Astrocyte (in vitro differentiated cells and primary cell): ENCODE results near the gene EDA. TPM values are rescaled to one million over a fixed set of nuclear protein-coding genes. Genes with fewer than 3 reads are reported as not detected.
"Not testable (repeated sequence)": the region's sequence is repeated elsewhere in the genome, so short reads cannot be mapped to it uniquely, and the experiment has no call there.

ENCODE experiments used
- DNase-seq: peaks from one replicate; pipeline ENCODE4 v3.0.0-alpha.2; 2010; ENCODE audit warnings: low read depth
- FAIRE-seq: peaks from 2 replicates; lab custom pipeline; 2011; peaks lifted over from hg19 to GRCh38; lab: Jason Lieb, UNC
- H2AFZ ChIP-seq: 2 replicates; pipeline ENCODE4 v1.6.0; 2012; ENCODE audit warnings: low read depth, low read length, inconsistent platforms
- H3K27ac ChIP-seq: 2 replicates; pipeline ENCODE4 v1.5.1; 2011; ENCODE audit warnings: low read depth, low read length, inconsistent platforms
- H3K27me3 ChIP-seq: 2 replicates; pipeline ENCODE4 v1.6.0; 2011; ENCODE audit warnings: low read length, inconsistent platforms; ENCODE audit not compliant: insufficient read depth
- H3K36me3 ChIP-seq: 2 replicates; pipeline ENCODE4 v1.5.1; 2011; ENCODE audit warnings: low read length, inconsistent platforms; ENCODE audit not compliant: insufficient read depth
- H3K4me1 ChIP-seq: 2 replicates; pipeline ENCODE4 v1.5.1; 2011; ENCODE audit warnings: low read length, inconsistent platforms; ENCODE audit not compliant: insufficient read depth
- H3K4me2 ChIP-seq: 2 replicates; pipeline ENCODE4 v1.6.0; 2012; ENCODE audit warnings: low read length, inconsistent platforms
- H3K4me3 ChIP-seq: 2 replicates; pipeline ENCODE4 v1.5.1; 2011; ENCODE audit warnings: low read depth, mild to moderate bottlenecking, low read length, inconsistent platforms; ENCODE audit not compliant: insufficient read depth
- H3K79me2 ChIP-seq: 2 replicates; pipeline ENCODE4 v1.6.0; 2012; ENCODE audit warnings: mild to moderate bottlenecking, low read length, inconsistent platforms; ENCODE audit not compliant: insufficient read depth
- H3K9ac ChIP-seq: 2 replicates; pipeline ENCODE4 v1.6.0; 2012; ENCODE audit warnings: mild to moderate bottlenecking, low read length, inconsistent platforms
- H3K9me3 ChIP-seq: 2 replicates; pipeline ENCODE4 v1.5.1; 2012; ENCODE audit warnings: low read depth, mild to moderate bottlenecking, low read length, inconsistent platforms; ENCODE audit not compliant: insufficient read depth
- H4K20me1 ChIP-seq: 2 replicates; pipeline ENCODE4 v1.6.0; 2012; ENCODE audit warnings: low read length, inconsistent platforms; ENCODE audit not compliant: insufficient read depth
- H3K27ac Mint-ChIP-seq: one replicate; pipeline ENCODE4 v1.8.0; 2021; ENCODE audit warnings: mild to moderate bottlenecking, mixed read lengths; ENCODE audit not compliant: unreplicated experiment
- H3K27me3 Mint-ChIP-seq: one replicate; pipeline ENCODE4 v1.8.0; 2021; ENCODE audit warnings: low read depth, mixed read lengths; ENCODE audit not compliant: unreplicated experiment
- H3K36me3 Mint-ChIP-seq: one replicate; pipeline ENCODE4 v1.8.0; 2021; ENCODE audit warnings: low read depth, mixed read lengths; ENCODE audit not compliant: unreplicated experiment
- H3K4me1 Mint-ChIP-seq: one replicate; pipeline ENCODE4 v1.8.0; 2021; ENCODE audit warnings: low read depth, mixed read lengths; ENCODE audit not compliant: unreplicated experiment
- H3K4me3 Mint-ChIP-seq: one replicate; pipeline ENCODE4 v1.8.0; 2021; ENCODE audit warnings: mild to moderate bottlenecking, moderate library complexity, mixed read lengths; ENCODE audit not compliant: unreplicated experiment
- H3K9me3 Mint-ChIP-seq: one replicate; pipeline ENCODE4 v1.8.0; 2021; ENCODE audit warnings: mild to moderate bottlenecking, mixed read lengths; ENCODE audit not compliant: unreplicated experiment
- EZH2 ChIP-seq: IDR thresholded peaks from 2 replicates; pipeline ENCODE4 v1.6.1; 2012; ENCODE audit warnings: mild to moderate bottlenecking, low read length, inconsistent platforms; ENCODE audit not compliant: insufficient read depth
- total RNA-seq: library from RNA; stranded (reverse); gene quantifications from 2 replicates; pipeline ENCODE4 v1.2.1, GENCODE V29; 2021
- TF ChIP-seq, protein P1 (sequence below): IDR thresholded peaks from 2 replicates; pipeline ENCODE4 v1.5.1; 2011; ENCODE audit warnings: low read depth, mild to moderate bottlenecking, inconsistent platforms, low read length, moderate library complexity; ENCODE audit not compliant: insufficient read depth

The EDA gene
- total RNA-seq, 1 donor from 2014 or later, result 1.8 TPM

DNA sequence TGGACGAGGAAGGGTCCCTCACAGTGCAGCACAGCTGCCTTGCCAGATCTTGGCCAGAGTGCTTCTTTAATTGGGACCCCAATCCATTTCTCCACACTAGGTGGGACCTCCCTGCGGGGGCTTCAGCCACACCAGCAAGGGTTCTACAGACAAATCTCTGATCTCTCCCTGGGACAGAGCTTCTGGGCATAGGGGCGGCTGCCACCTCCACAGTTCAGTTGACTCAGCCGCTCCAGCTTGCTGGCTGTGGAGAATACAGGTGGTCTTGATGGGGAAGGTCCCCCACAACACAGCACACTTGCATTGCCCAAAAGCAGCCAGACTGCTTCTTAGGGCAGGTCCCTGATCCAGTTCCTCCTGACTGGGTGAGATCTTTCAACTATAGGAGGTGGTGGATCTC lies 199.6 kb downstream of the EDA start:
- H3K79me2 ChIP-seq, result no peaks in the 10 kb centered on the region
- TF ChIP-seq, protein P1, sequence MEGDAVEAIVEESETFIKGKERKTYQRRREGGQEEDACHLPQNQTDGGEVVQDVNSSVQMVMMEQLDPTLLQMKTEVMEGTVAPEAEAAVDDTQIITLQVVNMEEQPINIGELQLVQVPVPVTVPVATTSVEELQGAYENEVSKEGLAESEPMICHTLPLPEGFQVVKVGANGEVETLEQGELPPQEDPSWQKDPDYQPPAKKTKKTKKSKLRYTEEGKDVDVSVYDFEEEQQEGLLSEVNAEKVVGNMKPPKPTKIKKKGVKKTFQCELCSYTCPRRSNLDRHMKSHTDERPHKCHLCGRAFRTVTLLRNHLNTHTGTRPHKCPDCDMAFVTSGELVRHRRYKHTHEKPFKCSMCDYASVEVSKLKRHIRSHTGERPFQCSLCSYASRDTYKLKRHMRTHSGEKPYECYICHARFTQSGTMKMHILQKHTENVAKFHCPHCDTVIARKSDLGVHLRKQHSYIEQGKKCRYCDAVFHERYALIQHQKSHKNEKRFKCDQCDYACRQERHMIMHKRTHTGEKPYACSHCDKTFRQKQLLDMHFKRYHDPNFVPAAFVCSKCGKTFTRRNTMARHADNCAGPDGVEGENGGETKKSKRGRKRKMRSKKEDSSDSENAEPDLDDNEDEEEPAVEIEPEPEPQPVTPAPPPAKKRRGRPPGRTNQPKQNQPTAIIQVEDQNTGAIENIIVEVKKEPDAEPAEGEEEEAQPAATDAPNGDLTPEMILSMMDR, result no peak
- TF ChIP-seq EZH2, result no peak
- no peaks in the 10 kb centered on the region for H3K9me3 ChIP-seq
- no peak overlapping the region for H3K4me2 ChIP-seq
- no peak overlapping the region for H3K9ac ChIP-seq
- FAIRE-seq (no peak), DNase-seq (no peak)
- H2AFZ ChIP-seq, result no peak overlapping the region
- no peaks in the 10 kb centered on the region for H3K4me1 ChIP-seq
- no peak overlapping the region for H3K4me3 Mint-ChIP-seq
- H3K27ac ChIP-seq, result no peak overlapping the region
- no peaks in the 10 kb centered on the region for H3K36me3 ChIP-seq
- H3K36me3 Mint-ChIP-seq, result no peaks in the 10 kb centered on the region
- no peaks in the 10 kb centered on the region for H3K27me3 ChIP-seq
- H3K4me3 ChIP-seq, result no peak overlapping the region
- no peaks in the 10 kb centered on the region for H3K9me3 Mint-ChIP-seq
- no peaks in the 10 kb centered on the region for H3K4me1 Mint-ChIP-seq
- H3K27me3 Mint-ChIP-seq, result no peaks in the 10 kb centered on the region
- H4K20me1 ChIP-seq, result no peaks in the 10 kb centered on the region
- H3K27ac Mint-ChIP-seq, result no peak overlapping the region

DNA sequence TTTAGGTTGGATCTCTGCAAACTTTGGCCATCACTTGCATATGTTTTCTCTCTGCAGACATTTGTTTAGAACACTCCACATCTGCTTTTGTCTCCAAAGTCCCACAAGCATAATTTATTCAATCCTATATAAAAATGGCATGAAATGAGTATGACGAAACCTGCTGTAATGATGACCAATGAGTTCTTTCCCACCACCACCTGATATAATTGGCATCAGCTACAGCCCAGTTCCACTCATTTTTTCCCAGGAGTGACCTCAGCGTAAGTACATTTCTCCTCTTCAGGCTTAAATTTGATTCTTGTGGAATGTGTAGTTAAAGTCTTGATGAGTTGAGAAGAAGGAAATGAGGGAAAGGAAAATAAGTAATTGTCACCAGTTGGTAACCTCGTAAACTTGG lies 228.7 kb downstream of the EDA start:
- no peak overlapping the region for H3K9ac ChIP-seq
- no peak for FAIRE-seq
- H2AFZ ChIP-seq, result no peak overlapping the region
- H3K9me3 Mint-ChIP-seq, result no peaks in the 10 kb centered on the region
- DNase-seq, result no peak
- H4K20me1 ChIP-seq, result no peaks in the 10 kb centered on the region
- no peak overlapping the region for H3K27ac Mint-ChIP-seq
- H3K9me3 ChIP-seq, result no peaks in the 10 kb centered on the region
- no peaks in the 10 kb centered on the region for H3K4me1 ChIP-seq
- no peak for TF ChIP-seq EZH2
- TF ChIP-seq, protein P1, result no peak
- peaks cover 4% of the 10 kb centered on the region for H3K4me1 Mint-ChIP-seq
- H3K4me2 ChIP-seq, result no peak overlapping the region
- H3K27me3 ChIP-seq, result no peaks in the 10 kb centered on the region
- H3K79me2 ChIP-seq, result no peaks in the 10 kb centered on the region
- H3K4me3 ChIP-seq, result no peak overlapping the region
- no peak overlapping the region for H3K27ac ChIP-seq
- H3K27me3 Mint-ChIP-seq, result no peaks in the 10 kb centered on the region
- no peaks in the 10 kb centered on the region for H3K36me3 ChIP-seq
- no peaks in the 10 kb centered on the region for H3K36me3 Mint-ChIP-seq
- H3K4me3 Mint-ChIP-seq, result no peak overlapping the region

DNA sequence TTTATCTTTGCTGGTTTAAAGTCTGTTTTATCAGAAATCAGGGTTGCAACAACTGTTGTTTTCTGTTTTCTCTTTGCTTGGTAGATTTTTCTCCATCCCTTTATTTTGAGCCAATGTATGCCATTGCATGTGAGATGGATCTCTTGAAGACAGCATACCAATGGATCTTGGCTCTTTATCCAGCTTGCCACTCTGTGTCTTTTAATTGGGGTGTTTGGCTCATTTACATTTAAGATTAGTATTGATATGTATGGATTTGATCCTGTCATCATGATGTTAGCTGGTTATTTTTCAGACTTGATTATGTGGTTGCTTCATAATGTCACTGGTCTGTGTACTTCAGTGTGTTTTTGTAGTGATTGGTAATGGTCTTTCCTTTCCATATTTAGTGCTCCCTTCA lies 244.1 kb downstream of the EDA start:
- not testable (repeated sequence) for H3K4me1 ChIP-seq, H3K27me3 ChIP-seq, H3K27ac ChIP-seq, H3K79me2 ChIP-seq, H3K27me3 Mint-ChIP-seq, H3K27ac Mint-ChIP-seq, H4K20me1 ChIP-seq, H3K36me3 Mint-ChIP-seq, H3K4me1 Mint-ChIP-seq, DNase-seq, H3K9ac ChIP-seq, H3K4me2 ChIP-seq, H3K4me3 ChIP-seq, H3K4me3 Mint-ChIP-seq, H3K9me3 ChIP-seq, H3K36me3 ChIP-seq, H2AFZ ChIP-seq
- peak; percentile 5 for FAIRE-seq
- peaks cover 10% of the 10 kb centered on the region for H3K9me3 Mint-ChIP-seq
